IMR-90 (cell line): Measurements from ENCODE around the gene BCDIN3D.

Source experiments
- BHLHE40 ChIP-seq: fragments of 150-350 bp; IDR thresholded peaks from 2 replicates; pipeline ENCODE4 v1.6.1; 2016; ENCODE audit warnings: mild to moderate bottlenecking, low read depth, low read length
- POLR2A ChIP-seq: IDR thresholded peaks from 2 replicates; pipeline ENCODE4 v1.6.1; 2012; ENCODE audit warnings: mild to moderate bottlenecking, low read depth, low read length
- RAD21 ChIP-seq: IDR thresholded peaks from 2 replicates; pipeline ENCODE4 v1.6.1; 2012; ENCODE audit warnings: low read length, improper control_type of control experiment
- TF ChIP-seq, protein P1 (sequence below): conservative IDR thresholded peaks from 2 replicates; pipeline ENCODE4 v1.5.1; 2012; ENCODE audit warnings: mild to moderate bottlenecking, low read depth, low read length, improper control_type of control experiment
- TF ChIP-seq, protein P2 (sequence below): fragments of 150-350 bp; IDR thresholded peaks from 2 replicates; pipeline ENCODE4 v1.6.1; 2016; ENCODE audit warnings: low read depth, mild to moderate bottlenecking, low read length, moderate library complexity, borderline replicate concordance

DNA sequence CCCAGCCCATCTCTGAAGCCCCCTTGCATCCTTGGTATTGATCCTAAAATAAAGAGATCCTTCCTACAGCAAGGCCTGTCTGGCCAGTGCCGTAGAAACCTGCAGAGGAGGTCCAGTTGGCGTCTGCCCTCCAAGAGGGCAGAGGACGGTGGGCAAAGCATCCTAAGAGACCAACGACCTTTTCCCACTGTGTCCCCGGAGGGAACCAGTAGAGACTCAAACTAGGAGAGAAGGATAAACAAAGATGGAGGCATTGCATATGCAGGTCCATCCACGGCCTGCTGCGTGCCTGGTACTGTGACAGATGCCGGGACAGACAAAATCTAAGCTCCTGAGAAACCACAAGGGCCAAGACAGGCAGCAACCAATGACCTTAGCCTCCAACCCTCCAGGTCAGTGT lies 18.5 kb downstream of the BCDIN3D start:
- TF ChIP-seq, protein P1, sequence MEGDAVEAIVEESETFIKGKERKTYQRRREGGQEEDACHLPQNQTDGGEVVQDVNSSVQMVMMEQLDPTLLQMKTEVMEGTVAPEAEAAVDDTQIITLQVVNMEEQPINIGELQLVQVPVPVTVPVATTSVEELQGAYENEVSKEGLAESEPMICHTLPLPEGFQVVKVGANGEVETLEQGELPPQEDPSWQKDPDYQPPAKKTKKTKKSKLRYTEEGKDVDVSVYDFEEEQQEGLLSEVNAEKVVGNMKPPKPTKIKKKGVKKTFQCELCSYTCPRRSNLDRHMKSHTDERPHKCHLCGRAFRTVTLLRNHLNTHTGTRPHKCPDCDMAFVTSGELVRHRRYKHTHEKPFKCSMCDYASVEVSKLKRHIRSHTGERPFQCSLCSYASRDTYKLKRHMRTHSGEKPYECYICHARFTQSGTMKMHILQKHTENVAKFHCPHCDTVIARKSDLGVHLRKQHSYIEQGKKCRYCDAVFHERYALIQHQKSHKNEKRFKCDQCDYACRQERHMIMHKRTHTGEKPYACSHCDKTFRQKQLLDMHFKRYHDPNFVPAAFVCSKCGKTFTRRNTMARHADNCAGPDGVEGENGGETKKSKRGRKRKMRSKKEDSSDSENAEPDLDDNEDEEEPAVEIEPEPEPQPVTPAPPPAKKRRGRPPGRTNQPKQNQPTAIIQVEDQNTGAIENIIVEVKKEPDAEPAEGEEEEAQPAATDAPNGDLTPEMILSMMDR: no peak
- TF ChIP-seq POLR2A (no peak), RAD21 (no peak), BHLHE40 (no peak)
- TF ChIP-seq, protein P2, sequence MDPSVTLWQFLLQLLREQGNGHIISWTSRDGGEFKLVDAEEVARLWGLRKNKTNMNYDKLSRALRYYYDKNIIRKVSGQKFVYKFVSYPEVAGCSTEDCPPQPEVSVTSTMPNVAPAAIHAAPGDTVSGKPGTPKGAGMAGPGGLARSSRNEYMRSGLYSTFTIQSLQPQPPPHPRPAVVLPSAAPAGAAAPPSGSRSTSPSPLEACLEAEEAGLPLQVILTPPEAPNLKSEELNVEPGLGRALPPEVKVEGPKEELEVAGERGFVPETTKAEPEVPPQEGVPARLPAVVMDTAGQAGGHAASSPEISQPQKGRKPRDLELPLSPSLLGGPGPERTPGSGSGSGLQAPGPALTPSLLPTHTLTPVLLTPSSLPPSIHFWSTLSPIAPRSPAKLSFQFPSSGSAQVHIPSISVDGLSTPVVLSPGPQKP: no peak
